ENCODE data around the gene HAL. TPM values are rescaled to one million over a fixed set of nuclear protein-coding genes. Genes with fewer than 3 reads are reported as not detected.

The HAL gene, protein sequence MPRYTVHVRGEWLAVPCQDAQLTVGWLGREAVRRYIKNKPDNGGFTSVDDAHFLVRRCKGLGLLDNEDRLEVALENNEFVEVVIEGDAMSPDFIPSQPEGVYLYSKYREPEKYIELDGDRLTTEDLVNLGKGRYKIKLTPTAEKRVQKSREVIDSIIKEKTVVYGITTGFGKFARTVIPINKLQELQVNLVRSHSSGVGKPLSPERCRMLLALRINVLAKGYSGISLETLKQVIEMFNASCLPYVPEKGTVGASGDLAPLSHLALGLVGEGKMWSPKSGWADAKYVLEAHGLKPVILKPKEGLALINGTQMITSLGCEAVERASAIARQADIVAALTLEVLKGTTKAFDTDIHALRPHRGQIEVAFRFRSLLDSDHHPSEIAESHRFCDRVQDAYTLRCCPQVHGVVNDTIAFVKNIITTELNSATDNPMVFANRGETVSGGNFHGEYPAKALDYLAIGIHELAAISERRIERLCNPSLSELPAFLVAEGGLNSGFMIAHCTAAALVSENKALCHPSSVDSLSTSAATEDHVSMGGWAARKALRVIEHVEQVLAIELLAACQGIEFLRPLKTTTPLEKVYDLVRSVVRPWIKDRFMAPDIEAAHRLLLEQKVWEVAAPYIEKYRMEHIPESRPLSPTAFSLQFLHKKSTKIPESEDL
- total RNA-seq (2016; rRNA removed; fragmentation: Illumina TruSeq; extraction: Trizol) (0.56 and 0.89 TPM in 2 replicates), polyA plus RNA-seq (2011; rRNA removed) (37.8 and 63.7 TPM in 2 replicates), polyA minus RNA-seq (2011; rRNA and poly(A)+ RNA removed; ENCODE audit: low replicate concordance) (3.5 and 84.7 TPM in 2 replicates), Bru-seq, nascent RNA (percentile 51 among the genes with signal in this experiment), BruChase-seq, experiment 1, labeled RNA remaining after a 6-hour chase (percentile 50 among the genes with signal in this experiment), BruChase-seq, experiment 2, labeled RNA remaining after a 2-hour chase (percentile 54 among the genes with signal in this experiment)
- 0.10 and 0.26 TPM in 2 replicates for total RNA-seq (2016; cell fraction: cytosol; rRNA removed; fragmentation: Illumina TruSeq; extraction: Trizol; ENCODE audit: low read depth)
- total RNA-seq (2016; cell fraction: insoluble cytoplasmic fraction; rRNA removed; fragmentation: Illumina TruSeq; extraction: Trizol), result 0.58 and 1.1 TPM in 2 replicates
- 0.22 and 0.59 TPM in 2 replicates for total RNA-seq (2016; cell fraction: membrane; rRNA removed; fragmentation: Illumina TruSeq; extraction: Trizol)
- 1.8 and 2.1 TPM in 2 replicates for total RNA-seq (2016; cell fraction: nucleus; rRNA removed; fragmentation: Illumina TruSeq; extraction: Trizol)
- 17.0 and 30.5 TPM in 2 replicates for polyA plus RNA-seq (2011; cell fraction: cytosol; rRNA removed)
- 159 and 187 TPM in 2 replicates for polyA plus RNA-seq (2011; cell fraction: nucleus; rRNA removed)
- 38.1 and 88.4 TPM in 2 replicates for polyA plus RNA-seq (2012)
- polyA plus RNA-seq (2016; cell fraction: cytosol; fragmentation: Illumina TruSeq; extraction: Trizol; ENCODE audit: low read depth), result 0.11 TPM in 2 replicates
- polyA plus RNA-seq (2016; cell fraction: insoluble cytoplasmic fraction; fragmentation: Illumina TruSeq; extraction: Trizol; ENCODE audit: low read depth), result 0.50 and 0.67 TPM in 2 replicates
- 0.20 and 0.25 TPM in 2 replicates for polyA plus RNA-seq (2016; cell fraction: membrane; fragmentation: Illumina TruSeq; extraction: Trizol; ENCODE audit: low read depth)
- polyA plus RNA-seq (2016; cell fraction: nucleus; fragmentation: Illumina TruSeq; extraction: Trizol; ENCODE audit: insufficient read depth, low read depth), result 1.8 and 2.3 TPM in 2 replicates
- 24.7 and 49.8 TPM in 2 replicates for polyA minus RNA-seq (2011; cell fraction: cytosol; rRNA and poly(A)+ RNA removed)
- polyA minus RNA-seq (2011; cell fraction: nucleus; rRNA and poly(A)+ RNA removed), result 65.0 and 124 TPM in 2 replicates
- long read RNA-seq, experiment 1, transcript HAL-201 (21 exons, 3,913 nt), result major isoform, 11 of 26 reads
- long read RNA-seq, experiment 1, partial matches to known transcripts, result 12 of 26 reads
- long read RNA-seq, experiment 1, other reads (novel, unspliced or antisense), result 3 of 26 reads
- long read RNA-seq, experiment 2, partial matches to known transcripts, result 1 of 4 reads
- long read RNA-seq, experiment 2, other reads (novel, unspliced or antisense), result 2 of 4 reads

GRCh38 chr12:95996034-95996658, at the start of gene HAL:
HAL (minus strand) TSS chr12:95996344; CDS start chr12:95995910, 434 bp downstream.
- no peak within 1 kb of the TSS for H2AFZ ChIP-seq (ENCODE audit: low read length)
- intact Hi-C loops (cut with micrococcal nuclease; ENCODE audit: unreplicated experiment), result loop anchor here (2.0 to 5.0 kb wide), 4 partner anchors 19 to 139 kb away; partner anchors contain the start of genes AMDHD1, CCDC38 and SNRPF
- TF ChIP-seq ZNF280D (CRISPR knock-in tag; IDR thresholded peaks at IDR 0.05), result 0 out of 2 replicates have a peak, but pooled peaks have one; percentile 59
- peak; percentile 91 for TF ChIP-seq CBFB (CRISPR knock-in tag; IDR thresholded peaks at IDR 0.05)
- peak; percentile 88 for TF ChIP-seq REPIN1 (CRISPR knock-in tag; IDR thresholded peaks at IDR 0.05; ENCODE audit: borderline replicate concordance, low read depth)
- TF ChIP-seq FOXK1 (CRISPR knock-in tag; IDR thresholded peaks at IDR 0.05; ENCODE audit: borderline replicate concordance, low read depth), result peak; percentile 97
- TF ChIP-seq, protein P1, sequence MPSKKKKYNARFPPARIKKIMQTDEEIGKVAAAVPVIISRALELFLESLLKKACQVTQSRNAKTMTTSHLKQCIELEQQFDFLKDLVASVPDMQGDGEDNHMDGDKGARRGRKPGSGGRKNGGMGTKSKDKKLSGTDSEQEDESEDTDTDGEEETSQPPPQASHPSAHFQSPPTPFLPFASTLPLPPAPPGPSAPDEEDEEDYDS (CRISPR knock-in tag; IDR thresholded peaks at IDR 0.05), result peak; percentile 71; the same call in 1 of the 2 replicates
- TF ChIP-seq ZNF260 (CRISPR knock-in tag; IDR thresholded peaks at IDR 0.05; ENCODE audit: borderline replicate concordance, low read depth), result no peak
- peak; percentile 86 for TF ChIP-seq ZNF431 (CRISPR knock-in tag; IDR thresholded peaks at IDR 0.05; ENCODE audit: borderline replicate concordance, low read depth)
- TF ChIP-seq ZNF232 (CRISPR knock-in tag; IDR thresholded peaks at IDR 0.05; ENCODE audit: borderline replicate concordance), result peak; percentile 94; the same call in 1 of the 2 replicates
- TF ChIP-seq HOXA5 (CRISPR knock-in tag; IDR thresholded peaks at IDR 0.05), result peak; percentile 94
- peak; percentile 96 for TF ChIP-seq KDM4B (CRISPR knock-in tag; IDR thresholded peaks at IDR 0.05)

More at GRCh38 chr12:95996034-95996658, at the start of gene HAL:
- FAIRE-seq, result peak; percentile 78
- in situ Hi-C loops (cut with HindIII; ENCODE audit: extremely low pct_ligation_motif_present, low pct_unique_long_range_greater_than_20kb), result loop anchor here (5.0 to 25.0 kb wide), 2 partner anchors 79 to 409 kb away; no protein-coding TSS in a partner anchor
- CTCF ChIA-PET (ENCODE audit: low intra/inter-chr PET ratio, low total read pairs), result interaction anchor here (1.0 kb wide), 2 partner anchors 30 to 77 kb away, joined by 3 to 4 read pairs; no protein-coding TSS in a partner anchor
- no TSS peak for BruUV-seq (replicated peaks)
- H4K20me1 ChIP-seq (ENCODE audit: insufficient read depth, low read length), result no peaks in the 10 kb centered on the region
- no peaks in the 10 kb centered on the region for H3K9me3 ChIP-seq (ENCODE audit: low read length)
- H3K4me1 ChIP-seq (ENCODE audit: insufficient read depth, low read length), result peaks cover 54% of the 10 kb centered on the region
- POLR2A ChIA-PET, result interaction anchor here (0.9 to 5.2 kb wide), 12 partner anchors 14 to 77 kb away, joined by 3 to 46 read pairs (median 8); partner anchors contain the start of genes AMDHD1, CCDC38 and LTA4H
- H3K79me2 ChIP-seq (ENCODE audit: insufficient read depth, low read length), result no peaks in the 10 kb centered on the region
- peak; percentile 80 for ATAC-seq
- peak within 1 kb of the TSS in 2 of 3 experiments; percentile 40 to 55; a peak in 4 of 6 replicates for H3K4me3 ChIP-seq (replicated peaks in 1 of 3; ENCODE audit: insufficient read depth in 1 of 3, low read depth in 2 of 3, low read length in 3 of 3)
- DNase-seq (ENCODE audit: low spot score), result peak; percentile 86
- peak within 1 kb of the TSS; percentile 63 for H3K27ac ChIP-seq (ENCODE audit: extremely low read length, insufficient read depth, low read length)
- peaks cover 0 to 4% of the 10 kb centered on the region in 2 experiments; a peak in 2 of 5 replicates for H3K36me3 ChIP-seq (replicated peaks in 1 of 2; ENCODE audit: control insufficient read depth in 1 of 2, insufficient read depth in 2 of 2, low read length in 2 of 2)
- peak within 1 kb of the TSS; percentile 72 for H3K4me2 ChIP-seq (ENCODE audit: low read depth, low read length)
- no peaks in the 10 kb centered on the region for H3K27me3 ChIP-seq (ENCODE audit: control insufficient read depth in 1 of 2, insufficient read depth in 2 of 2, low read length in 2 of 2)
- WGBS (ENCODE audit: low lambda C conversion rate), result 2% methylated on average over 7 of the region's 7 CpGs
- H3K9ac ChIP-seq (ENCODE audit: insufficient read depth, low read depth, low read length), result peak within 1 kb of the TSS; percentile 41
